Measurements from ENCODE around the gene PRPS1L1. TPM values are rescaled to one million over a fixed set of nuclear protein-coding genes. Genes with fewer than 3 reads are reported as not detected.

Gene PRPS1L1
- total RNA-seq, 1 donor from 2014 or later, result not detected

- FAIRE-seq (no peak), DNase-seq (ENCODE audit: low read depth) (no peak)
- Histone ChIP-seq H3K4me3 (ENCODE audit: low read depth, low read length) (no peak overlapping the region), H3K36me3 (ENCODE audit: control insufficient read depth, insufficient read depth, low read length) (no peaks in the 10 kb centered on the region), H3K27me3 (ENCODE audit: control insufficient read depth, insufficient read depth, low read length) (no peaks in the 10 kb centered on the region)
- TF ChIP-seq CTCF (IDR thresholded peaks at IDR 0.05; ENCODE audit: insufficient read depth, low read length, severe bottlenecking), result no peak
These were observed 23.3 kb downstream of the PRPS1L1 start for GRCh38 chr7:18004372-18004771.

DNA sequence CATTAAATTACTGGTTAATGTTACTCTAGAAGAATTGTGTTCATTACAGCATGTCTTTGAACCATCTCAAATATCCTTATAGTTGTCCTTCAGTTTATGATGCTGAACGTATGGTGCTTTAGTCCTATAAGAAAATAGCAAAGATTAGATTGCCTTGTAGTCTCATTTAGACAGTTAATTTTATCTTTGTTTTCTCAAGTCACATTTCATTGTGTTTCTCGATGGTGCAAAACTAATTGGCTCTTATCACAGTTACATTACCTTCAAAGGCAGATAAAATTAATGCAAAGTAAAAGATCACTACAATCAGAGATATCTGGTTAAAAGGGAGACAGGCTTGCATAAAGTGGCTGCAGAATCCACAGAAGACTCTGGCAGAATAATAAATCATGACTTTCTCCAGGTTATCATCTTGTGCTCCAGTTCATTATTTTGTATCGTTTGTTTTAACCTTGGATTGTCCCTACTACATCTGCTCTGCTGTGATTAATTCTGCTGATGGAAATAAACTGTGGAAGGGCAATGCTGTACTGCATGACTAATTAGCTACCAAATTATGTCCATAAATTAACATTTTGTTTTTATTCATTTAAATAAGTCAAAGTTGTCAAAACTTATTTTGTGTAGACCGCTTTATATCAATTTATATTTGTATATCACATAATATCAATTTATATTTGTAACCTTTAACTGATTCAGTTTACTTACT lies 24.2 kb downstream of the PRPS1L1 start:
- no peak for TF ChIP-seq CTCF (IDR thresholded peaks at IDR 0.05; ENCODE audit: insufficient read depth, low read length, severe bottlenecking)
- FAIRE-seq (no peak), DNase-seq (ENCODE audit: low read depth) (no peak)
- Histone ChIP-seq H3K4me3 (ENCODE audit: low read depth, low read length) (no peak overlapping the region), H3K36me3 (ENCODE audit: control insufficient read depth, insufficient read depth, low read length) (no peaks in the 10 kb centered on the region), H3K27me3 (ENCODE audit: control insufficient read depth, insufficient read depth, low read length) (no peaks in the 10 kb centered on the region)

DNA sequence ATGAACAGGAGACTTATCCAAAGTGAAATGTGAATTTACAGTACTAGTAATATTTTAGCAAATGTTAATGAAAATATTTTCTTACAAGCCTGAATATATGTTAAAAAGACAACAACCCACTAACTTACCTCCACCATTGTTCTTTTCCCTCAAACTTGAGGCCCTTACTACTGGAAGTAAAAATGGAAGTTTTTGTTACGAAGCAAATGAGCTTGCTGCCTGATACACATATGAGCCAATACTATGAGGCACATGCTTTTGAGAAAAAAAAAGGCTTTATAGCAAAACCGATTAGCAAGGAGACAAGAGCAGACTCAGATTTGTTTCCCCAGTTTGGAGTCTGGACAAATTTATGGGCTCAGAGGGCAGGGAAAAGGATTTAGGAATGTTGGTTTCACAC lies 29.0 kb downstream of the PRPS1L1 start:
- FAIRE-seq (no peak), DNase-seq (ENCODE audit: low read depth) (no peak)
- no peak for TF ChIP-seq CTCF (IDR thresholded peaks at IDR 0.05; ENCODE audit: insufficient read depth, low read length, severe bottlenecking)
- Histone ChIP-seq H3K4me3 (ENCODE audit: low read depth, low read length) (no peak overlapping the region), H3K36me3 (ENCODE audit: control insufficient read depth, insufficient read depth, low read length) (no peaks in the 10 kb centered on the region), H3K27me3 (ENCODE audit: control insufficient read depth, insufficient read depth, low read length) (no peaks in the 10 kb centered on the region)

DNA sequence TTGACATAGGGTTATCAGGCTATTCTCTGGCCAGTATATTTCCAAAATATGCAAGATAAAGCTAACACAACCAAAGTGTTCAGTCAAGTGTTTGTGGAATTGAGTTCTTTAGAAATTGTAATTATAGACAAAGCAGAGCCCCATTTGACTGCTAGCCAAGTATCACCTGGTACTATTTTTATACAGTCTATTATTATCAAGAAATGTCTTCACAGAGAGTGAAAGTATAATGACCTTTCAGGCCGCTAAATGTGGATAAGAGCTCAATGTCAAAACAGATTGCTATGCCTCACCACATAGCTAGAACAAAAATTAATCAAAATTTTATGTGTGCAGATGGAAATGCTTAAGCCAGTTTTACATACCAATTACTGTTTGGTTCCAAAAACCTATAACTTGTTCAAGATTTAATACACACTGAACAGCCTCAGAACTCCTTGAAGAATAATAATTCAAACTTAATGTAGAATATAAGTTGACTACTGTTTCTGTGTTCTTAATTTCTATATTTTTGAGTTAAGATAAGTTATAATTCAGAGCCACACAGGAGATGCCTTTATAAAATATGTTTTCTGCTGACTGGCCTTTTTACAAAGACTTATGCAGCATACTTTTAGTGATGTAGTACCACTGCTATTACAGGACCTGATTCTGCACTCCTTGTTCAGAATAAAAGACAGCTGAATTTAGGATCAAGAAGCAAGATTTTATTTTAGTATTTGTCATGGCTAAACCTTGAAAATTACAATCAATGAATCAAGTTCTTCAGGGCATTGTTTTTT lies 31.0 kb downstream of the PRPS1L1 start:
- no peak overlapping the region for H3K4me3 ChIP-seq (ENCODE audit: low read depth, low read length)
- no peak for DNase-seq (ENCODE audit: low read depth)
- FAIRE-seq, result no peak
- no peak for TF ChIP-seq CTCF (IDR thresholded peaks at IDR 0.05; ENCODE audit: insufficient read depth, low read length, severe bottlenecking)
- H3K27me3 ChIP-seq (ENCODE audit: control insufficient read depth, insufficient read depth, low read length), result no peaks in the 10 kb centered on the region
- H3K36me3 ChIP-seq (ENCODE audit: control insufficient read depth, insufficient read depth, low read length), result no peaks in the 10 kb centered on the region

GRCh38 chr7:17996040-17996439 lies 31.6 kb downstream of the PRPS1L1 start:
- Histone ChIP-seq H3K4me3 (ENCODE audit: low read depth, low read length) (no peak overlapping the region), H3K27me3 (ENCODE audit: control insufficient read depth, insufficient read depth, low read length) (no peaks in the 10 kb centered on the region), H3K36me3 (ENCODE audit: control insufficient read depth, insufficient read depth, low read length) (no peaks in the 10 kb centered on the region)
- no peak for TF ChIP-seq CTCF (IDR thresholded peaks at IDR 0.05; ENCODE audit: insufficient read depth, low read length, severe bottlenecking)
- DNase-seq (ENCODE audit: low read depth) (no peak), FAIRE-seq (no peak)
